HG02763 (cell line): Measurements from ENCODE around the gene GLT1D1.

ENCODE experiments used
- ATAC-seq: cut with Tn5 transposase; IDR thresholded peaks from one replicate; pipeline ENCODE4 v1.9.1; 2021; ENCODE audit warnings: mild to moderate bottlenecking, moderate library complexity; ENCODE audit not compliant: unreplicated experiment

The GLT1D1 gene

DNA sequence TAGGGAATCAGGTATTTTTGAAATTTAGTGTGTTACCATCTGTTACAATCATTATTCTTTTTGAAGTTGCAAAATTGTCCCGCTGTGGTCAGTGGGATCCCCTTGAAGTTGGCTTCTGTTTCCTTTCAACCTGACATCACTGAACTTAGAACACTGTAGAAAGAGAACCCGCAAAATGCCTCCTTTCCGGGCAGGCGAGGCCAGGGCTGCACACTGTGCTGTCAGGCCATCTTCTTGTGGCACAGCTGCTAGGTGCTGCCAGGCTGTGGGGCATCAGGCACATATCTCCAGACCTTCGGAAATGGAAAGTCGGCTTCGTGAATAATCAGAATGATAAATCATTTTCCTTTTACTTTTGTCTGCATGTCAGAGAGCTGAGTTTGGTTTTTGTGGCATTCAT, 103.5 kb downstream of the GLT1D1 start:
- ATAC-seq = no peak

DNA sequence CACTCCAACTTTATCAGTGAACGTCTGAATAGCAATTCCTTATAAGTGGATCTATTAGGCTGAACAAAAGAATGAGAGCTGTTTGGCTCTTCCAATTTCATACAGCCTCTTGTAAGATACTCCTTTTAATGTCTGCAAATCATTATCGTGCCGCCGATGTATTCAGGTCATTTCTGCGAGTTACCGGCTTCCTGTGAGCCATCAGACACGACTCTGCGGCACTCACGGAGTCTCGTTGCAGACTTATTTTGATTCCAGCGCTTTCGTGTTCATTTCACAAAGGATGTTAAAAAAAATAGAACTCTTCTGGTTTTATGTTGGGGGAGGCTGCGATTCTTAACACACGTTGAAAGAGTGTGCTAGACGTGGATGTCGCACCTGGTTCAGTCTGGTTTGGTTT, 106.6 kb downstream of the GLT1D1 start:
- no peak for ATAC-seq

DNA sequence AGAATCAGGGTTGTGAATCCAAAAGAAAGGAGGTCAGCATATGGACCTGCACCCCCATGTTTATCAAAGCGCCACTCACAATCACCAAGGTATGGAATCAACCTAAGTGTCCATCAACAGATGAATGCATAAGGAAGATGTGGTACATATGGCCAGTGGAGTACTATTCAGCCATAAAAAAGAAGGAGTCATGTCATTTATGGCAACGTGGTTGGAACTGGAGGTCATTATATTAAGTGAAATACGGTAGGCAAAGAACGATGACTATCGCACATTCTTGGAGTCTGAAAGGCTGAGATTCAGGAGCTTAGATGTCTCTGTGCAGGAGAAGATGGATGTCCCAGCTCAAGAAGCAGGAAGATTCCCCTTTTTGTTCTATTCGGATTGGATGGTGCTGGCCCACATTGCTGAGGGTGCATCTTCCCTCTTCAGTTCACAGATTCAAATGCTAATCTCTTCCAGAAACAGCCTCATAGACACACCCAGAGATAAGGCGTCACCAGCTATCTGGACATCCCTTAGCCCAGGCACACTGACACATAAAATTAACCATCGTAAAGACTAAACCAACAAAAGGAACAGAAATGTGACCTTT, 108.1 kb downstream of the GLT1D1 start:
- ATAC-seq = no peak

DNA sequence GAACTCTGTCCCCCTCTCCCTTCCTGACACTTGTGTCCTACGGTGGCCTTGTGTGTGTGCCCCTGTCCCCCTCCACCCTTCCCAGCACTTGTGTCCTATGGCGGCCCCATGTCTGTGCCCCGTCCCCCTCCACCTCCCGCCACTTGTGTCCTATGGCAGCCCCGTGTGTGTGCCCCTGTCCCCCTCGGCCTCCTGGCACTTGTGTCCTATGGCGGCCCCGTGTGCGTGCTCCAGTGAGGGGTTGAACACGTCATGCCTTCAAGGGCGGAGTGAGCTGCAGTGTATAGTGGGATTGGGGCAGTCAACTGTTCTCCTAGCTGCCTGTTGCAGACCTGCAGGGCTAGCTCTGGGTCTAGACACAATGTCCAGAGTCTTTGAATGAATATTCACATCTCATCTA, 108.7 kb downstream of the GLT1D1 start:
- ATAC-seq = no peak

DNA sequence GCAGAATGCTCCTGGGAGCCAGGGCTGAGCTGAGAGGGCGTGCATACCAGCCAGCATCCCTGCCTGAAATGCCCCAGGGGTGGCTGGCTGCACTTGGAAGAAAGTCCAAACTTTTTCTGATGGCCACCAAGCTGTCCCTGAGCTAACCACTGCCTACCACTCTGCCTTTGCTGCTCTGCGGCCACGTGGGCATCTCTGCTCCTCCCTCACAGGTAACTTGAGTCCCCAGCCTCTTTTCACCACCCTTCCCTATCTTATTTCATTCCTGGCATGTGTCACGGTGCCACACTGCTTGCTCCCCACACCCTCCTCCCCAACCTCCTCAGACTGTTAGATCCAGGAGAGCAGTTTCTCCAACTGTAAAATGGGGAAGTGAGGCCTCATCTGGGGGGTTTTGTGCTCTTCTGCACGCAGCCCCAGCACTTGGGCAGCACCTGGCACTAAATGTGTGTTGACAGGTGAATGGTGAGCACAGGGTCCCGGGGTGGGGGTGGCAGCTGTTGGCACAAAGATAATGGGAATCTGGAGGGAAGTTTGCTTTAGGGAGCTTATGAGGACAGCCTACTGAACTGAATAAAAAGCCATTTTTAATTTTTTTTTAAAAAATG, 113.0 kb downstream of the GLT1D1 start:
- no peak for ATAC-seq

DNA sequence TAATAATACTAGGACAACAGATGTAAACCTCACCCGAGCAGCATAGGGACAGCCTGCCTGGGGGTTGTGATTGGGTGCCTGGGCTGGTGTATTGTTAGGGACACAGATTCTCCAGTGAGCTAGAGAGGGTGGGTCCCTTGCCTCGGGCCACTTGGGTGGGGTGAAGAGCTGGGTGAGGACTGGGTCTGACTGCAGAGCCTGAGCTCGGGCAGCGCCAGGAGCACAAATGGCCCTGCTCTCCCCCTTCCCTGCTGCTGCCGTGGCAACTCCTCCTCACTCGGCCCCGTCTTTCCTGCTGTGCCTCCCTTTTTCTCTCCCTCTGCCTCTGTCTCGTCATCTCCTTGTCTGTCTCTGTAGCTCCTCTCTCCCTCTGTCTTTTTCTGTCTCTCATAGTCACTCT, 115.4 kb downstream of the GLT1D1 start:
- no peak for ATAC-seq

DNA sequence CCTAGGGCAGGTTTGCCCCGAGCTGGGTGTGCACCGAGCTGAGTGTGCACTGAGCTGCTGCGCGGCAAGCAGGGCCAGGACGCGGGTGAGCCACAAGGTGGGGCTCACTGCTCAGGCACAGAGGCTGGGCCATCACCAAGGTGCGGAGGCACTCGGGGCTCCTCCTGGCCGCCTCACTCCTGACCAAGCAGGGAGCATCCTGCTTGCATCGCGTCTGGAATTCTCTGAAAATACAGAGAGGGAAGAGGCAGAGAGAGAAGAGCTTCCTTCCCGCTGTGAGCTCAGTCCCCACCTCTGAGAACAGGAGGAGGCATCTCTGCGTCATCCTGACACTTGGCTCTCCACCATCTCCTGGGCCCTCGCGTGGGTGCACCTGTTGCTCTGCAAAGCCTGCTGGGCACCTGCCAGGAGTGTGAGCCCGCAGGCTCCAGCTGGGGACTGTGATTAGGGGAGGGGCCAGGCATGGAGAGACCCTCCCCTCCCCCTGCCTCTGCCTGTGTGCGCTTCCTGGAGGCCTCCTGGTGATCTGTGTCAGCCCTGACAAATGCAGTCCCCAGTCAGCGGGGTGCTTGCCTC, 116.3 kb downstream of the GLT1D1 start:
- no peak for ATAC-seq

DNA sequence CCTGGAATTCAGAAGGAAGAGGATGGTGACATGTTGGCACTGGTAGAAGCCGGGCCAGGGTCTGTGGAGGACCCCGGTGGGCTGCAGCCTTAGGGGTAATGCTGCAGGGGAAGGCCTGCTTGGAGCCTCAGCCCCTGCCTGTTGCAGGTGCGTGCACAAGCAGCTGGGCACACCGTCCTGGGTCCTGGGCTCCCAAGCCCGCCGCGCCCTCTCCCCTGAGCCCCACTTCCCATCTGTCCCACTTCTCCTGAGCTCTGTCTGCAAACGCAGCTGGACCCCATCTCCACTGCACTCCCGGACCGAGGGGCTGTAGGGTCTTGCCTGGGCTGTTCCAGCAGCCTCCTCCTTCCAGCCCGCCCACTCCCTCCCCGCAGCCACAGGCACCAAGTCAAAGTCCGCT, 116.8 kb downstream of the GLT1D1 start:
- no peak for ATAC-seq

DNA sequence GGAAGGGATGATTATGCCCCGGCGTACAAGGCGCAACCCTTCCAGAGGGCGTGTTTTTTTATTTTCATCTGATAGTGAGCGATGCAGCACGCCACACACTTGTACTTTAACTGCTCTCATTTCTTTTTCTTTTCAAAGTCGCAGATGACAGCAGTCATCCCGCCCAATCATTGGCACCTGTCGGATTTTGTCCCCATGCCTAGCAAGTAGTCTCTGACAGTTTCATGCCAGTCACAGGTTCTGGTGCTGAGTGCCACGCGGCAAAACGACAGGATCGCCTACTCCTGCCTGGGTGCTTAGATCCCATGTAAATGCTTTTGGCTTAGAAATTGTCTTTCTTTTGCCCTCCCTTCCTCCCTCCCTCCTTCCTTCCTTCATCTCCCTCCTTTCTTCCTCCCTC, 117.7 kb downstream of the GLT1D1 start:
- ATAC-seq = no peak

DNA sequence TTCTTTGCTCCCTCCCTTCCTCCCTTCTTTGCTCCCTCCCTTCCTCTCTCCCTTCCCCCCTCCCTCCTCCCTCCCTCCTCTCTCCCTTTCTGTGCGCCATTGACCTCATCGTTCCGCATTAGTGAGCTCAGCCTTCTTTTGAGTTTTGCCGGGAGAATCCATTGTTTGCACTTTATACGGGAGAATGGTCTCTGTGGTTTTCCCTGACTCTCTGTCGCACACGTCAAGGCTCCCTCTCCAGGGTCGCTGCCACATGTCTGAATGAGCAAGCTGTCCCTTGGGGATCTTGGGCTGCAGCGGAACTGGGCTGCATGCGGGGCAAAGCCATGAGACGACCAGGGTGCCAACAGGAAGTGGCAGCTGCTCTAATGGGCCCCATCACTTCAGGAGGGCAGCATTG, 118.5 kb downstream of the GLT1D1 start:
- no peak for ATAC-seq

DNA sequence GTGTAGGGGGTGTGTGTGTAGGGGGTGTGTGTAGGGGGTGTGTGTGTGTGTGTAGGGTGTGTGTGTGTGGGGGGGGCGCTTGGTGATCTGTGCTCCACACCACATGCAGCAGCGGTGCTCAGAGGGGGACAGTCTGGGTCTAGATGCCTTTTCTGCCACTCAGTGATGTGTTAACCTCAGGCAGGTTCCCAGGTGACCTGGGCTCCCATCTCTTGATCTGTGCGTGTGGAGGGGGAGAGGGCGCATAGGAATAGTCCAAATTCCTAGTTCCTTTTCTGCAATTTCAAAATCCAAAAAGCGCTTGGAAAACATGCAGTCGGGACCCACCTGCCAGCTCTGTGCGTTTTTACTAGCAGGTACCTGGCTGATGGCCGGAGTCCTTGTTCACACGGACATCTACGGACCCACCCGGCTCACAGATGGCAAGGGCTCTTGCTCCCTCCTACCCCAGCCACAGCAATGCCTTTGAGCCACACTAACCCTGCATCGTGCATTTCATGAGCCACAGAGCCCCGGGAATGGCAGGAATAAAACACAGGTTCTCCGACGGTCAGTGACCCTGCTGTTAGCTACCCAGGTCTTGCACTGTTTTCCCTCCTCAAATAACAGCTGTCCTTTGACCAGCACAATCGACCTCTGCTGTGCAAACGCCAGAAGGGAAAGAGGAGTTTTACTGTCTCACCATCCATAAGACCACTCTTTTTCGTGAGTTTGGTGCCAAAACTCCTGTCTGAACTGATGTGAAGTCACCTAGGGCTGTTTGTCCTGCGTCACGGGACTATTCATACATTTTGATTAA, 120.8 kb downstream of the GLT1D1 start:
- ATAC-seq = no peak

DNA sequence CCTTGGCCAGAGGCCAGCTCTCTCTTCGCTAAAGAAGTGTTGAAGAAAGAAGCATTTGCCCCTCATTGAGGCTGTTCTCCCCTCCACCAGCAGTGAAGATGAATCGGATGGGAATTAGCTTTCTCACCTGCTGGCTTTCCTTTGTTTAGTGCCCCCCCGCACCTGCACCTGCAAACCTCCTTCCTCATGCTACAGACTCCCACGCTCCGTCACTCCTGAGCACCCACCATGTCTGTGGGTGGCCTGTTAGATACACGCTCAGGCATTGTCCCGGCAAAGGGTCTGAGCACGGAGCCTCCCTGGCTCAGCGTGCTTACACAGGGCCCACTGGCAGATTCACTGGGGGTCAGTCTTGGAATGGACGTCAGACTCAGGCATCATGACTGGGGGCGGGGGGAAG, 121.6 kb downstream of the GLT1D1 start:
- ATAC-seq = no peak

DNA sequence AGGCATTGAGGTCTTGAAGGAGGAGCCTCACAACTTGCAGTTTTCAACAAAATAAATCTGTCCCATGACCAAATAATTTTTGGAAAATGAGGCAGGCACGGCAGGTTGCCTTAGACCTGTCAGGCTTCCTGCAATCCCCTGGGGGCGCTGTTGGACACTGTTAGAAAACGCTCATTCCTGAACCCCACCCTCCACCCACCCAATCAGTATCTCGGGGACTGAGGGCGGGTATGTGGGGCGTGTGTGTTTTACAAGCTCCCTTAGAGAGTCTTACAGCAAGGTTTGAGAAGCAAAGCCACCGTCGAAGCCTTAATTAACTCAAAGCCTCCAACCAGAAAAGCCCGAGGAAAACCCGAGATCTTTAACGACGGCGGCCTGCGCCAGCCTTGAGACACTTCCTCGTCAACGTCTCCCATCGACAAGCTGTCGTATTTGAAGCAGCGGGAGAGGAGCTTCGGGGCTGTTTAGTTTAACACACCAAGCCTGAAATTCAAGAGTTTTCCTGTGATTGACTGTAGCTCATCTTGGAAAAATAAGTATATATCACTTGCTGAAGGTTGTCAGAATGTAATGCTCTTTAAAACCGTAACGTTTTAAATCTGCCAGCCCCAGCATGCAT, 123.0 kb downstream of the GLT1D1 start:
- no peak for ATAC-seq

DNA sequence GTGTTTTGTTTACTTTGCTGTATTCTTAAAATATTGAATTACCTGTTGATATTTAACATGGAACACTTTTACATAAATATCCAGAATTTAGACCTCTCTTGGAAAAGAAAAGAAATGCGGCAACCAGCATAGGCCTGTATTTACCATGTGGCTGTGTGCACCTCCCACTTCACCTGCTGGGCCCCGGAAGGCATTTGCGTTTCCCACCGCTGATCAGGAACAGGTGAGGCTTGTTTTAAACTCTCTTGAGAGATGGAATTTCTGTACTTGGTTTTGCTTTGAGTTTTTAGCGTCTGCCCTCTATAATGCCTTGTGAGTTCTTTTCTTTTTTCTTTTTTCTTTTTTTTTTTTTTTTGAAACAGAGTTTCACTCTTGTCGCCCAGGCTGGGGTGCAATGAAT, 124.2 kb downstream of the GLT1D1 start:
- ATAC-seq = no peak

DNA sequence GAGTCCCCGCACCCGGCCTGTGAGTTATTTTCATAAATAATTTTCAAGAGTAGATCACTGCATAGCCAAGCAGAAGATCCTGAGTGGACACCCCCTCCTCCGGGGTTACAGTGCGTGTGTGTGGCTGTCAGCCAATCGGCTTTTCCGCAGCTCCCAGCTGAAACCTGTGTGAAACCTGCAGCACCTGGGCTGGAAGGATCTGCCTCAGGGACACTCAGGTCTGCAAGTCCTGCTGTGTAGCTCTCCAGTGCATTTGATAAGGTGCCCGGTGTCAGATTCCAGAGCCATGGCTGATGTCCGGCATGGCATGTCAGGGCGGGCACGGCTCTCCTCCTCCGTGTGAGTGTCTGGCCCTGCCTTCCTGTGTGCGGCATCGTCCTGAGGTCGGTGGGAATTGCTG, 124.8 kb downstream of the GLT1D1 start:
- ATAC-seq = no peak

DNA sequence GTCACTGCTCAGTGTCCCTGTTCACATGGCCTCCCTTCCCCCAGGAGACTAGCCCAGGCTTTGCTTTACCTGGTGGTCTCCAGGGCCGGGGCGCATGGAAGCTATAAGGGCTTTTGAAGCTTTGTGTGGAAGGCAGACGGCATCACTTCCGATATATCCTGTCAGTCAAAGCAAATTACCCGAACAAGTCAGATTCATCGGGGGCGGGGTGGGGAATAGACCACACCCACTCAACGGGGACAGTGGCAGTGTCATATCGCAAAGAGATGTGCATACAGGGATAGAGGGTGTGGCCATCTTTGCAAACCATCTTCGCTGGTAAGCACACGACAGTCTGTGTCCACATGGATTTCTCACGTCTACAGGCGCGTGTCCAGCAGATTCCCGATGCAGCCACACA, 127.3 kb downstream of the GLT1D1 start:
- no peak for ATAC-seq

DNA sequence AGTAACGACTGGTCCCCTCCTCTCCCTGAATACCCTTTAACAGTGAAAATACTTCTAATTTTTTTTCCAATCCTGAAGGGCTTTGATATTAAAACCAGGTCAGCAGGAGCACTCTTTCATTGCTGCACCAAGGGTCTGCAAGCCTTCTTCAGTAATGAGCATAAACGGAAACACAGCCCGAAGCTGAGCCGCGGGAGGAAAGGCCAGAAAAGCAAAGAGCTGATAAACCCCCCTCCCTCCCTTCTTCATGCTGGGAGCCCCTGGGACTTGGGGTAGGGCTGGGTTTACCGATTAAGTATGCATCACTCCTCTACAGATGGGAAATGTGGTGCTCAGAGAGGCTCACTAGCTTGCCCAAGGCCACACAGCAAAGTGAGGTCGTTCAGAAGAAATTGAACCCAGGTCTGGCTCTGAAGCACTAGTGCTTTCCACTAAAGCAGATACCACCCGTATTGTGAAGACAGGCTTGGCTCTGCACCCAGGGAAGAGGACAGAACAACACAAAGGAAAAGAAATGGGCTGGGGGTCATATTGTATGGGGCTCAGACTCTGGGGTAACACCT, 128.8 kb downstream of the GLT1D1 start:
- ATAC-seq = no peak

DNA sequence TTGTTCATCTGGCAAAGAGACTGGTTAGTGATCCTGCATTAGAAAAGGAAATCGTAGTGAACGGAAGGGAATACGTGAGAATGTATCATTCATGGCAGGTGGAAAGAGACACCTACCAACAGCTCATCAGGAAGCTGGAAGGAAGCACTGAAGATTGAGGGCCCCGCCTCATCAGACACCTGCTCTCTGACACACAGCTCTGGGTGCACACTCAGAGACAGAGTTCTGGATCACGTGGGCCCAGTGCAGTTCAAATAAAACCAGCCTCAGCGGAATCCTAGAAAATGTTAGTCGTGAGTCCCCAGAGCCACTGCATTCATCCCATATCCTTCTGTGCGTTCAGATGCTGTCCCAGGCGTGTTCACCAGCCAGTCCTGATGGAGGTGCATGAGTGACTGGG, 129.7 kb downstream of the GLT1D1 start:
- no peak for ATAC-seq

DNA sequence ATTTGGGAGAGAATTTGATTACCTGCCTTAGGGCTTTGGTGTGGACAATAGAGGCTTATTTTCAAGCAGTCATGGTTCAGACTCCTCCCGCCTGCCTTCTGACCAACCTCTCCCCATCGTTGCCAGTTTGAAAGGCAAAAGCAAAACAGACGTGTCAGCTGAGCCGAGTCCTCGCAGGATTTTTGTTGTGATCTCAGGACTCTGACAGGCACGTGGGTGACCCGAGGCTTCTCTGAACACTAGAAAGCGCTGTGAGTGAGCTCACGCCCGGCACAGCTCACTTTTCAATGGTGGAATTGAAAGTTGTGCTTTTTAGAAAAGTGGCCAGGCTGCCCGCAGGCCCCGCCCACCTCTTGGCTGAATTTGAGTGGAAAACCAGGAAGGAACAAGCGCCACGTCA, 130.1 kb downstream of the GLT1D1 start:
- no peak for ATAC-seq

DNA sequence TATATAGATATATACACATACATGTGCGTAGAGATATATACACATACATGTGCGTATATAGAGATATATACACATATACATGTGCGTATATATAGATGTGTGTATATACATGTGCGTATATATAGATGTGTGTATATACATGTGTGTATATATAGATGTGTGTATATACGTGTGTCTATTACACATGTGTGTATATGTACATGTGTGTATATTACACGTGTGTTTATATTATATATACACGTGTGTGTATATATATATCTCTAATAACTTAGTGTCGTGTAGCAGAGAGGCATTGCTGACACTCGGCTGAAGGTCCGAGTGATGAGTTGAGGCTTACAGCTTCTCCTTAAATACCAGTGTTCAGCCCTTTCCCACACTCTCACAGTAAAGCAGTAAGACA, 133.7 kb downstream of the GLT1D1 start:
- no peak for ATAC-seq

DNA sequence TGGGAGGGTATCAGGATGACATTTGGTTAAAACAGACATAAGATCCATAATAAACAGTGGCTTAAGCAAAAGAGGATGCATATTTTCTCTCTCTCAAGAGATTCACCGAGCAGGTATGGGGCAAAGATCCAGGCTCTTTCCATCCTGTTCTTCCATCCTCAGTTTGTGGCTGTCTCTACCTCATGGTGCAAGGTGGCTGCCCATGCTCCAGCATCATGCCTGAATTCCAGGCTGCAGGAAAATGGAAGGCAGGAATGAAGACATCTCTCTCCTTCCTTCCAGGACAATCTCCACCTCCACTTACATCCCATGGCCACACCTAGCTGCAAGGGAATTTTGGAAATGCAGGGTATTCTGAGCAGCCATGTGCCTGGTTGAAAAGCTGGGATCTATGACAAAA, 136.0 kb downstream of the GLT1D1 start:
- ATAC-seq = no peak
